ENCODE results near the gene ZNF532. TPM values are rescaled to one million over a fixed set of nuclear protein-coding genes. Genes with fewer than 3 reads are reported as not detected.
"Not testable (repeated sequence)": the region's sequence is repeated elsewhere in the genome, so short reads cannot be mapped to it uniquely, and the experiment has no call there.

ZNF532 gene
- total and polyA plus RNA-seq, 3 experiments from 2014 or later, result 0.70 to 6.3 (median 6.1) TPM

DNA sequence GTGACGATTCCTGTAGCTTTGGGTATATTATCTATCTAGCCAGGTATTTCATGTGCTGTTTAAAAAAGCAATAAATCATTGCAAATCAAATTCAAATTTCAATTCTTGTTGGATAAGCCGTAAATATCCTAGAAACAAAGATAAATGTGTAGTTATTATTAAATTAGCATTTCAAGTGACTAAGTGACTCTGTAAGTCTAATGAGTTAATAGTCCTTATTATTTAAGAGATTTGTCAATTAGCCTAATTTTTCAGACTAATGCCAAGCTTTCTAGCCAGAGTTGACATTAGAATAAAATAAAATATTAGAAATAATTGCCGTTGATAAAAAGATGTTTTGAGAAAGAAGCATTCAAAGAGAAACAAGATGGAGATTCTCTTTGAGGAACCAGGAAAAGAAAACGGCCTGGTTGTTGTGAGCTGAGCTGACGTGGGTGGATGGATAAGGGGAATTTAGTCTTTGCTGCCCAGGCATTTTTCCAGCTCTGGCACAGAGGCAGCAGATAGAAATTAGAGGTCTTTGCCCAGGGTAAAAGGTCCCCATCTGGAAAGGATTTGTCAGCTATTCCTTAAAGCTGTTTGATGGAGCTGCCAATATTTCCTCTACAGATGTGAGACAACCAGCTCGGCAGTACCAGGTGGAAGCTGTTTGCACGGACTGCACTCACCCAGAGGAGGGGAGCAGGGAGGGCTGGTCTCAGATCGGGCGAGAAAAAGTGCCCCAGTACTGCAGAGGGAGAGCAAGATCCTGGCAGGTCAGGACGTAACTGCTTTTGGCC, 157.7 kb downstream of the ZNF532 start:
- Mint-ChIP-seq H3K4me1 (no peaks in the 10 kb centered on the region), H3K4me3 (no peak overlapping the region), H3K36me3 (no peaks in the 10 kb centered on the region), H3K27ac (no peak overlapping the region), H3K27me3 (peaks cover 5 to 7% of the 10 kb centered on the region in 2 donors), H3K9me3 (peaks cover under 1 to 7% (median 1%) of the 10 kb centered on the region in 5 donors)
- Histone ChIP-seq H3K27me3 (ENCODE audit: insufficient read depth, low read length, poor library complexity, severe bottlenecking) (no peaks in the 10 kb centered on the region), H3K36me3 (ENCODE audit: insufficient read depth, low read length) (no peaks in the 10 kb centered on the region), H3K4me3 (ENCODE audit: low read length) (no peak overlapping the region), H3K4me1 (ENCODE audit: insufficient read depth, low read length) (no peaks in the 10 kb centered on the region), H3K27ac (ENCODE audit: low read depth, low read length) (no peak overlapping the region), H3K9me3 (ENCODE audit: low read length) (no peaks in the 10 kb centered on the region)
- POLR2A ChIA-PET, result no interaction called here
- CTCF ChIA-PET, result no interaction called here
- no peak for DNase-seq

DNA sequence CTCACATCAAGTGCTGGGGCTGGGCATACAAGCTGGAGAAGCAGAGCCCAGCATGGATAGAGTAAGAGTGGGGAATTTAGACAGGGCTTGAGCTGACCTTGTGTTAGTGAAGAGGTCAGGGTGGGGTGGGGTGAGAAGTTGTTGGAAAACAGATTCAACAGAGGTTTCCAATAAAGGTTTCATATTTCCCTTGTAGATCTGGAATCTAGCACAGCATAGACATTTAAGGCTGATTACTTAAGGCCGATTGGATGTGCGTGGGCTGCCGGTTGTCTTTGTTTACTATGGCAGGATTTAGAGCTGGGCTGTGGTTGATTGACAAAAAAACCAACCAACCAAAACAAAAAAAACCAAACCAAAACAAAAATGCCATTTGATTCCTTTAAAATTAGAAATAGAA, 160.2 kb downstream of the ZNF532 start:
- H3K27me3 ChIP-seq (ENCODE audit: insufficient read depth, low read length, poor library complexity, severe bottlenecking), result no peaks in the 10 kb centered on the region
- H3K4me1 ChIP-seq (ENCODE audit: insufficient read depth, low read length), result no peaks in the 10 kb centered on the region
- Mint-ChIP-seq H3K36me3 (no peaks in the 10 kb centered on the region), H3K4me3 (no peak overlapping the region), H3K27ac (no peak overlapping the region), H3K4me1 (no peaks in the 10 kb centered on the region), H3K9me3 (peaks cover 0 to 3% (median 0%) of the 10 kb centered on the region in 5 donors), H3K27me3 (peaks cover 6 to 13% of the 10 kb centered on the region in 2 donors)
- no peaks in the 10 kb centered on the region for H3K36me3 ChIP-seq (ENCODE audit: insufficient read depth, low read length)
- H3K9me3 ChIP-seq (ENCODE audit: low read length), result no peaks in the 10 kb centered on the region
- no peak overlapping the region for H3K4me3 ChIP-seq (ENCODE audit: low read length)
- POLR2A ChIA-PET, result no interaction called here
- CTCF ChIA-PET, result no interaction called here
- no peak overlapping the region for H3K27ac ChIP-seq (ENCODE audit: low read depth, low read length)
- no peak for DNase-seq

DNA sequence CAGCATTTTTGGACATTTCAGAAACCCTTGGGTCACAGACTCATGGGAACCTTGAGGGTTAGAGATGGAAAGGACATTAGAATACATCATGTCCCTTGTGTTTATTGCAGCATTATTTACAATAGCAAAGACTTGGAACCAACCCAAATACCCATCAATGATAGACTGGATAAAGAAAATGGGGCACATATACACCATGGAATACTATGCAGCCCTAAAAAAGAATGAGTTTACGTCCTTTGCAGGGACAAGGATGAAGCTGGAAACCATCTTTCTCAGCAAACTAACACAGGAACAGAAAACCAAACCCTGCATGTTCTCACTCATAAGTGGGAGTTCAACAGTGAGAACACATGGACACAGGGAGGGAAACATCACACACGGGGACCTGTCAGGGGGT, 160.9 kb downstream of the ZNF532 start:
- H3K27ac Mint-ChIP-seq; H3K4me3 ChIP-seq (ENCODE audit: low read length); H3K4me3 Mint-ChIP-seq; H3K27ac ChIP-seq (ENCODE audit: low read depth, low read length); H3K36me3 ChIP-seq (ENCODE audit: insufficient read depth, low read length); DNase-seq; H3K9me3 Mint-ChIP-seq; H3K4me1 ChIP-seq (ENCODE audit: insufficient read depth, low read length); CTCF ChIA-PET; H3K9me3 ChIP-seq (ENCODE audit: low read length); H3K36me3 Mint-ChIP-seq; H3K27me3 ChIP-seq (ENCODE audit: insufficient read depth, low read length, poor library complexity, severe bottlenecking); POLR2A ChIA-PET; H3K4me1 Mint-ChIP-seq: not testable (repeated sequence)
- H3K27me3 Mint-ChIP-seq, result peaks cover 7 to 13% of the 10 kb centered on the region in 2 donors

GRCh38 chr18:59026364-59026763, 161.7 kb downstream of the ZNF532 start:
- H3K27me3 Mint-ChIP-seq, result peaks cover 9 to 13% of the 10 kb centered on the region in 2 donors
- no peak overlapping the region for H3K4me3 ChIP-seq (ENCODE audit: low read length)
- no peak for DNase-seq
- no peaks in the 10 kb centered on the region for H3K36me3 Mint-ChIP-seq
- no peaks in the 10 kb centered on the region for H3K4me1 ChIP-seq (ENCODE audit: insufficient read depth, low read length)
- H3K9me3 ChIP-seq (ENCODE audit: low read length), result no peaks in the 10 kb centered on the region
- no peak overlapping the region for H3K4me3 Mint-ChIP-seq
- no peak overlapping the region for H3K27ac Mint-ChIP-seq
- no peaks in the 10 kb centered on the region for H3K36me3 ChIP-seq (ENCODE audit: insufficient read depth, low read length)
- H3K27ac ChIP-seq (ENCODE audit: low read depth, low read length), result no peak overlapping the region
- peaks cover 0 to 3% (median 0%) of the 10 kb centered on the region in 5 donors for H3K9me3 Mint-ChIP-seq
- CTCF ChIA-PET, result no interaction called here
- POLR2A ChIA-PET, result no interaction called here
- no peaks in the 10 kb centered on the region for H3K4me1 Mint-ChIP-seq
- no peaks in the 10 kb centered on the region for H3K27me3 ChIP-seq (ENCODE audit: insufficient read depth, low read length, poor library complexity, severe bottlenecking)

- POLR2A ChIA-PET, result no interaction called here
These were observed 162.2 kb downstream of the ZNF532 start for GRCh38 chr18:59026831-59027410.

GRCh38 chr18:59029663-59030429, 165.2 kb downstream of the ZNF532 start:
- Mint-ChIP-seq H3K27me3 (peaks cover 6 to 10% of the 10 kb centered on the region in 2 donors), H3K4me3 (no peak overlapping the region), H3K9me3 (peaks cover 0 to 3% (median 0%) of the 10 kb centered on the region in 5 donors), H3K27ac (no peak overlapping the region), H3K4me1 (no peaks in the 10 kb centered on the region), H3K36me3 (no peaks in the 10 kb centered on the region)
- no peaks in the 10 kb centered on the region for H3K36me3 ChIP-seq (ENCODE audit: insufficient read depth, low read length)
- ChIA-PET CTCF (no interaction called here), POLR2A (no interaction called here)
- no peak for DNase-seq
- H3K27me3 ChIP-seq (ENCODE audit: insufficient read depth, low read length, poor library complexity, severe bottlenecking), result no peaks in the 10 kb centered on the region
- no peak overlapping the region for H3K27ac ChIP-seq (ENCODE audit: low read depth, low read length)
- no peaks in the 10 kb centered on the region for H3K9me3 ChIP-seq (ENCODE audit: low read length)
- H3K4me1 ChIP-seq (ENCODE audit: insufficient read depth, low read length), result no peaks in the 10 kb centered on the region
- no peak overlapping the region for H3K4me3 ChIP-seq (ENCODE audit: low read length)

More at GRCh38 chr18:59026831-59027410, 162.2 kb downstream of the ZNF532 start:
- Mint-ChIP-seq H3K4me3 (no peak overlapping the region), H3K4me1 (no peaks in the 10 kb centered on the region), H3K27me3 (peaks cover 10 to 13% of the 10 kb centered on the region in 2 donors), H3K36me3 (no peaks in the 10 kb centered on the region), H3K27ac (no peak overlapping the region), H3K9me3 (peaks cover 0 to 3% (median 0%) of the 10 kb centered on the region in 5 donors)
- no peaks in the 10 kb centered on the region for H3K36me3 ChIP-seq (ENCODE audit: insufficient read depth, low read length)
- no peak overlapping the region for H3K4me3 ChIP-seq (ENCODE audit: low read length)
- H3K9me3 ChIP-seq (ENCODE audit: low read length), result no peaks in the 10 kb centered on the region
- CTCF ChIA-PET, result no interaction called here
- no peaks in the 10 kb centered on the region for H3K4me1 ChIP-seq (ENCODE audit: insufficient read depth, low read length)
- H3K27ac ChIP-seq (ENCODE audit: low read depth, low read length), result no peak overlapping the region
- no peaks in the 10 kb centered on the region for H3K27me3 ChIP-seq (ENCODE audit: insufficient read depth, low read length, poor library complexity, severe bottlenecking)
- DNase-seq, result no peak

DNA sequence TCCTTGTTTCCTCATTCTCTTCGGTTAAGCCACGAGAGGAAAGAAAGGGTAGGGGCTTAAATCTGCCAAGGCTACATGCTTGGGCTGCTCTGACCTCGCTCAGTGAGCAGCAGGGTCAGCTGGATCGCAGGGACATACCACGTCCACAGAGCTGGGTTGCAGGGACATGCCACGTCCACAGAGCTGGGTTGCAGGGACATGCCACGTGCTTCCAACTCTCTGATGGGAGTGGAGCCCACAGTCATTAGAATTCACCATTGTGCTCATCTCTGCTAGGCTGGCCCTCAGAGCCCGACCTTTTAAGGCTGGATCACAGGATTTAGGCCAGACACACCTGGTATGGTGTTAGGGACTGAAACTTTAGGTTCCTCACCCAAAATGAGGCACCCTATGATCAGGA, 167.6 kb downstream of the ZNF532 start:
- no peak overlapping the region for H3K27ac Mint-ChIP-seq
- H3K9me3 Mint-ChIP-seq, result peaks cover 0 to 3% (median 0%) of the 10 kb centered on the region in 5 donors
- peaks cover 6% of the 10 kb centered on the region in 2 donors for H3K27me3 Mint-ChIP-seq
- Histone ChIP-seq H3K27me3 (ENCODE audit: insufficient read depth, low read length, poor library complexity, severe bottlenecking) (no peaks in the 10 kb centered on the region), H3K4me3 (ENCODE audit: low read length) (no peak overlapping the region), H3K9me3 (ENCODE audit: low read length) (no peaks in the 10 kb centered on the region), H3K27ac (ENCODE audit: low read depth, low read length) (no peak overlapping the region), H3K36me3 (ENCODE audit: insufficient read depth, low read length) (no peaks in the 10 kb centered on the region), H3K4me1 (ENCODE audit: insufficient read depth, low read length) (no peaks in the 10 kb centered on the region)
- H3K4me1 Mint-ChIP-seq, result no peaks in the 10 kb centered on the region
- H3K4me3 Mint-ChIP-seq, result no peak overlapping the region
- POLR2A ChIA-PET, result no interaction called here
- CTCF ChIA-PET, result no interaction called here
- no peak for DNase-seq
- no peaks in the 10 kb centered on the region for H3K36me3 Mint-ChIP-seq

DNA sequence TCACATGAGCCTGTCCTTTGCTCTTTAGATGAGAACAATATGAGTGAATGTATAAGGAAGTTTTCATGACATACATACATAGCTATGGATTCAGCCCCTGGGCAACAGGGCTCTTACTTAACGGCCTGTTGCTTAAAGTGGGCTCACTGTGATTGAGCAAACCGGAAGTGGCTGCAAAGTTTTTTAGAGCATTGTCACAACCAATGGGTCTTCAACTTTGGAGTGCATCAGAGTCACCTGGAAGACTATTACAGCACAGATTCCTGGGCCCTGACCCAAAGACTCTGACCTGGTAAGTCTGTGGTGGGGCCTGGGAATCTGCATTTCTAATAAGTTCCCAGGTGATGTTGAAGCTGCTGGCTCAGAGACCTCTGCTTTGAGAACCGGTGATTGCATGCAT, 168.7 kb downstream of the ZNF532 start:
- Mint-ChIP-seq H3K4me3 (no peak overlapping the region), H3K36me3 (no peaks in the 10 kb centered on the region), H3K27ac (no peak overlapping the region), H3K4me1 (no peaks in the 10 kb centered on the region), H3K9me3 (peaks cover 0 to 3% (median 0%) of the 10 kb centered on the region in 5 donors), H3K27me3 (peaks cover 6 to 10% of the 10 kb centered on the region in 2 donors)
- Histone ChIP-seq H3K4me1 (ENCODE audit: insufficient read depth, low read length) (no peaks in the 10 kb centered on the region), H3K36me3 (ENCODE audit: insufficient read depth, low read length) (no peaks in the 10 kb centered on the region), H3K4me3 (ENCODE audit: low read length) (no peak overlapping the region), H3K27ac (ENCODE audit: low read depth, low read length) (no peak overlapping the region), H3K9me3 (ENCODE audit: low read length) (no peaks in the 10 kb centered on the region), H3K27me3 (ENCODE audit: insufficient read depth, low read length, poor library complexity, severe bottlenecking) (no peaks in the 10 kb centered on the region)
- ChIA-PET POLR2A (no interaction called here), CTCF (no interaction called here)
- no peak for DNase-seq
